Measurements from ENCODE around the gene PLAAT4. TPM values are rescaled to one million over a fixed set of nuclear protein-coding genes. Genes with fewer than 3 reads are reported as not detected.

PLAAT4 gene
- total RNA-seq (2021), result 3.1 and 3.5 TPM in 2 replicates
- long read RNA-seq, partial matches to known transcripts, result 0 of 1 reads
- long read RNA-seq, other reads (novel, unspliced or antisense), result 0 of 1 reads

- Histone ChIP-seq H3K9ac (ENCODE audit: extremely low read depth, insufficient read length, low read length) (no peak within 1 kb of the TSS), H3K9me3 (ENCODE audit: control insufficient read depth, low read depth, low read length) (no peaks in the 10 kb centered on the region), H3K18ac (ENCODE audit: insufficient read length, low read depth, low read length) (no peak within 1 kb of the TSS), H3K4ac (ENCODE audit: low read depth, low read length) (no peak within 1 kb of the TSS), H3K23me2 (ENCODE audit: insufficient read length, low read depth, low read length, poor library complexity, severe bottlenecking) (no peaks in the 10 kb centered on the region), H2AFZ (ENCODE audit: low read length) (no peak within 1 kb of the TSS), H2BK120ac (ENCODE audit: low read depth, low read length, poor library complexity, severe bottlenecking) (no peak within 1 kb of the TSS), H3K56ac (ENCODE audit: insufficient read length, low read depth, low read length) (no peak within 1 kb of the TSS), H2BK20ac (ENCODE audit: low read depth, low read length, poor library complexity, severe bottlenecking) (no peak within 1 kb of the TSS), H4K5ac (ENCODE audit: insufficient read length, low read depth, low read length) (no peak within 1 kb of the TSS), H2BK15ac (ENCODE audit: low read depth, low read length) (no peak within 1 kb of the TSS), H3K79me2 (ENCODE audit: insufficient read depth, low read length) (no peaks in the 10 kb centered on the region), H2AK5ac (ENCODE audit: insufficient read length, low read length) (no peak within 1 kb of the TSS), H4K8ac (replicated peaks; ENCODE audit: insufficient read length, low read depth, low read length) (no peak within 1 kb of the TSS), H3K4me2 (ENCODE audit: insufficient read depth, insufficient read length, low read length) (no peak within 1 kb of the TSS), H2BK5ac (ENCODE audit: insufficient read length, low read length) (no peak within 1 kb of the TSS), H3K14ac (ENCODE audit: insufficient read depth, low read length) (no peak within 1 kb of the TSS; the same call in 1 of the 2 replicates), H3K4me1 (ENCODE audit: insufficient read depth, low read length) (peaks cover 6% of the 10 kb centered on the region; the same call in 1 of the 2 replicates), H3K27me3 (ENCODE audit: insufficient read depth, low read length) (0 out of 2 replicates have a peak, but pooled peaks cover 2% of the 10 kb centered on the region), H3K79me1 (ENCODE audit: insufficient read depth, low read depth, low read length, poor library complexity, severe bottlenecking) (no peaks in the 10 kb centered on the region), H3T11ph (ENCODE audit: low read length) (no peak within 1 kb of the TSS), H4K91ac (ENCODE audit: insufficient read length, low read depth, low read length) (no peak within 1 kb of the TSS), H3K27ac (ENCODE audit: insufficient read length, low read depth, low read length) (no peak within 1 kb of the TSS), H2BK12ac (ENCODE audit: insufficient read length, low read depth, low read length) (no peak within 1 kb of the TSS), H4K20me1 (ENCODE audit: control insufficient read depth, insufficient read depth, insufficient read length) (no peaks in the 10 kb centered on the region), H3K23ac (ENCODE audit: insufficient read length, low read depth, low read length) (no peak within 1 kb of the TSS)
- Mint-ChIP-seq H3K4me3 (no peak within 1 kb of the TSS), H3K36me3 (ENCODE audit: insufficient read depth in 1 of 3, low read depth in 3 of 3) (peaks cover 0 to 4% (median 0%) of the 10 kb centered on the region in 3 experiments; a peak in 2 of 7 replicates), H3K9me3 (peaks cover 7 to 9% of the 10 kb centered on the region in 2 experiments), H3K27me3 (ENCODE audit: low read depth) (no peaks in the 10 kb centered on the region; the same call in 1 of the 2 replicates), H3K4me1 (peaks cover 39 to 42% of the 10 kb centered on the region in 2 experiments), H3K27ac (peak within 1 kb of the TSS in 1 of 3 experiments; percentile 50; a peak in 2 of 7 replicates)
- no CpG with 5 or more reads among the region's 10 CpGs for WGBS (ENCODE audit: extremely low coverage, insufficient read length, low lambda C conversion rate)
- no peak for DNase-seq
- no peak for TF ChIP-seq CTCF (conservative IDR thresholded peaks at IDR 0.05)
Measured at GRCh38 chr11:63536669-63537292, at the start of gene PLAAT4. Gene PLAAT4, plus strand, starts transcription at chr11:63536808. Its CDS starts 61 bp downstream, at chr11:63536869.

All from H9 (cell line).